ENCODE results near the gene MRPL51. TPM values are rescaled to one million over a fixed set of nuclear protein-coding genes. Genes with fewer than 3 reads are reported as not detected.
A peak's percentile ranks its signal among the peaks of the same experiment; 100 is the strongest.

Gene MRPL51
- total and polyA plus RNA-seq, 5 donors: 180 to 233 (median 196) TPM

DNA sequence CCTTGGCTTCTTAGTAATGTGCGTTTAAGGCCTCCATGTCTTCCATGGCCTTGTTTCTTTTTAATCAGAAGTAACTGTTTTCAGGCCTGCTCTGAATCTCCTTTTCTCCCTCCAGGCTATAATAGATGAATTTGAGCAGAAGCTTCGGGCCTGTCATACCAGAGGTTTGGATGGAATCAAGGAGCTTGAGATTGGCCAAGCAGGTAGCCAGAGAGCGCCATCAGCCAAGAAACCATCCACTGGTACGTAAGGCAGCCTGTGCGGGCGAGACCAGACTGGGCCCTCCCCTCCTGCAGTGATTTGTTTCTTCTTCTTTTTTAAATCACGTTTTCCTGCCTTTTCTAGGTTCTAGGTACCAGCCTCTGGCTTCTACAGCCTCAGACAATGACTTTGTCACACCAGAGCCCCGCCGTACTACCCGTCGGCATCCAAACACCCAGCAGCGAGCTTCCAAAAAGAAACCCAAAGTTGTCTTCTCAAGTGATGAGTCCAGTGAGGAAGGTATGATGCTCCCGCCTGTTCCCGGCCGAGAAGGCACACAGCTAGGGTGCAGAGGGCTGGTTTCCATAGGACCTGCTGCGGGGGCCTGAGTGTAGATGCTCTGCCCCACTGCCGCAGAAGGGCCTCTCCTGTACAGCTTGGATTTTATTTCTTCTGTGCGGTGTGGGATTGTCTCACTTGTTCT, 37.7 kb upstream of the MRPL51 start:
- no peak overlapping the region for H3K4me3 ChIP-seq (ENCODE audit: low read length)
- H3K27ac ChIP-seq (ENCODE audit: low read length): no peak overlapping the region
- WGBS: 93% methylated on average over 18 of the region's 18 CpGs
- H3K27me3 ChIP-seq (ENCODE audit: control insufficient read depth, insufficient read depth): no peaks in the 10 kb centered on the region
- DNase-seq: no peak
- peaks cover 3% of the 10 kb centered on the region for H3K4me1 ChIP-seq (ENCODE audit: control insufficient read depth, insufficient read depth, low read length)
- no peaks in the 10 kb centered on the region for H3K9me3 ChIP-seq (ENCODE audit: control insufficient read depth, low read length)
- intact Hi-C loops (cut with DNase I): no loop called here
- no peak for ATAC-seq

DNA sequence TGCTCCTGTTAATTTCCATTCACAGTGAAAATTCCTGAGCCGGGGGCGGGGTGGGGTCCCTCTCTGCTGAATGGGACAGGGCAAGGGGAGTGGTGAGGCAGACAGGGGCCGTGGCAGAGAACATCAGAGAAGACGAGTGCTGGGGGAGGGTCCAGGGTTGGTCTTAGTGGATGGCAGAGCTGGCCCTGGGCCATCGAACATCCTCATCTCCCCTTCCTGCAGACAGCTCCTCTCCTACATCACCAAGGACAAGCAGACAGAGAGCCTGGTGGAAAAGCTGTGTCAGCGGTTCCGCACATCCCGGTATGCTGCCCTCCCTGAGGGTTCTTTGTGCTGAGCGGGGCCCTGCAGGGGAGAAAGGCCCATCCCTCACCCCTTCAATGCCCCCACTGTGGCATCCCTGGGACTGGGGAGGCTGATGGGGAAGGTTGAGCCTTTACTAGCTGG, 36.3 kb upstream of the MRPL51 start:
- no peak overlapping the region for H3K27ac ChIP-seq (ENCODE audit: low read length)

GRCh38 chr12:6528539-6529235, 35.6 kb upstream of the MRPL51 start:
- Histone ChIP-seq H3K4me1 (ENCODE audit: control insufficient read depth, insufficient read depth, low read length) (peaks cover 3% of the 10 kb centered on the region), H3K27ac (ENCODE audit: low read length) (no peak overlapping the region), H3K27me3 (ENCODE audit: control insufficient read depth, insufficient read depth) (no peaks in the 10 kb centered on the region), H3K4me3 (ENCODE audit: low read length) (no peak overlapping the region), H3K9me3 (ENCODE audit: control insufficient read depth, low read length) (no peaks in the 10 kb centered on the region)
- peak in 1 of 3 donors; percentile 37 for DNase-seq
- 80% methylated on average over 17 of the region's 17 CpGs for WGBS
- intact Hi-C loops (cut with DNase I): no loop called here
- no peak for ATAC-seq

More for the DNA sequence above, 36.3 kb upstream of the MRPL51 start:
- ATAC-seq: no peak
- H3K4me1 ChIP-seq (ENCODE audit: control insufficient read depth, insufficient read depth, low read length): peaks cover 3% of the 10 kb centered on the region
- no peaks in the 10 kb centered on the region for H3K27me3 ChIP-seq (ENCODE audit: control insufficient read depth, insufficient read depth)
- 75% methylated on average over 9 of the region's 9 CpGs for WGBS
- no peaks in the 10 kb centered on the region for H3K9me3 ChIP-seq (ENCODE audit: control insufficient read depth, low read length)
- DNase-seq: peak in 1 of 3 donors; percentile 36
- no peak overlapping the region for H3K4me3 ChIP-seq (ENCODE audit: low read length)
- intact Hi-C loops (cut with DNase I): no loop called here

DNA sequence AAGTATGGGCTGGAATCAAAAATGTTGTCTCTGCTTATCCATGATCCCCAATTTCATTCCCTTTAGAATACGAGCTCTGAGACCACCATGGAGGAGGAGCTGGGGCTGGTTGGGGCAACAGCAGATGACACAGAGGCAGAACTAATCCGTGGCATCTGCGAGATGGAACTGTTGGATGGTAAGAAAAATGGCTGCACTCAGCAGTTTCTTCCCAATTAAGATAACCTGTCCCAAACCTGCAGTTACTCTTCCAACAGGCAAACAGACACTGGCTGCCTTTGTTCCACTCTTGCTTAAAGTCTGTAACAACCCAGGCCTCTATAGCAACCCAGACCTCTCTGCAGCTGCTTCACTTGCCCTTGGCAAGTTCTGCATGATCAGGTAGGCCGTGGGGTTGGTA, 34.6 kb upstream of the MRPL51 start:
- 91% methylated on average over 4 of the region's 4 CpGs for WGBS
- Histone ChIP-seq H3K9me3 (ENCODE audit: control insufficient read depth, low read length) (no peaks in the 10 kb centered on the region), H3K4me3 (ENCODE audit: low read length) (no peak overlapping the region), H3K4me1 (ENCODE audit: control insufficient read depth, insufficient read depth, low read length) (peaks cover 3% of the 10 kb centered on the region), H3K27me3 (ENCODE audit: control insufficient read depth, insufficient read depth) (no peaks in the 10 kb centered on the region), H3K27ac (ENCODE audit: low read length) (no peak overlapping the region)
- ATAC-seq: no peak
- DNase-seq: no peak
- intact Hi-C loops (cut with DNase I): no loop called here

DNA sequence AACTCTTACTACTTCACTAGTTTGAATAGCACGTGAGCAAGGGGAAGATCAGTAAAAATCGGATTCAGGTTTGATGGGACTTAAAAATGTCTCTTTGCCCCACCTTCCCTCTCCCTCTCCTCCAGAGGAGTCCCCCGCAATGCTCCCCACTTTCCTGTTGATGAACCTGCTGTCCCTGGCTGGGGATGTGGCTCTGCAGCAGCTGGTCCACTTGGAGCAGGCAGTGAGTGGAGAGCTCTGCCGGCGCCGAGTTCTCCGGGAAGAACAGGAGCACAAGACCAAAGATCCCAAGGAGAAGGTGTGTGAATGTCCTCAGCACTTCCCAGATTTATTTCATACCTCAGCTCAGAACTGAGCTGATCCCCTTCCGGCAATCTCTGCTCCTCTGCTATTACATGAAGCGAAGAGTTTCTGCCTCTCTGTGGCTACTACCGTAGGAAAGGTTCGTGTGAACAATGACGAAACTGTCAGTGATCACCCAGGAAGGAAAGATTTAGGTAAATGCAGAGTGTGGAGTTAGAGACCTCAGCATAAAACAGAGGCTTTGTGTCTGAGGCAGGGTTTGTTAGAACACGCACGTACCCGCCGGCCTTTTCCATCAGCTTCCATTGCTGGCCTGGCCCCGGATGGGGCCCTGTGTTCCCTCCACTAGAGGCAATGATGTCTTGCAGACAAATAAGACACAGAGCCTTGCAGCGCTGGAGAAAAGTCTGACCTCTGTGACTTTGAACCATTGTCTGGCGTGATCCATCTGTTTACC, 33.9 kb upstream of the MRPL51 start:
- Histone ChIP-seq H3K9me3 (ENCODE audit: control insufficient read depth, low read length) (no peaks in the 10 kb centered on the region), H3K27me3 (ENCODE audit: control insufficient read depth, insufficient read depth) (no peaks in the 10 kb centered on the region), H3K4me1 (ENCODE audit: control insufficient read depth, insufficient read depth, low read length) (no peaks in the 10 kb centered on the region), H3K27ac (ENCODE audit: low read length) (no peak overlapping the region), H3K4me3 (ENCODE audit: low read length) (no peak overlapping the region)
- no peak for ATAC-seq
- WGBS: 91% methylated on average over 19 of the region's 19 CpGs
- no peak for DNase-seq
- intact Hi-C loops (cut with DNase I): no loop called here

- H3K27ac ChIP-seq (ENCODE audit: low read length): no peak overlapping the region
- DNase-seq (no peak), ATAC-seq (no peak)
- H3K9me3 ChIP-seq (ENCODE audit: control insufficient read depth, low read length): no peaks in the 10 kb centered on the region
- 91% methylated on average over 7 of the region's 7 CpGs for WGBS
- H3K4me1 ChIP-seq (ENCODE audit: control insufficient read depth, insufficient read depth, low read length): no peaks in the 10 kb centered on the region
- no peaks in the 10 kb centered on the region for H3K27me3 ChIP-seq (ENCODE audit: control insufficient read depth, insufficient read depth)
- intact Hi-C loops (cut with DNase I): no loop called here
- no peak overlapping the region for H3K4me3 ChIP-seq (ENCODE audit: low read length)
Observed at GRCh38 chr12:6526201-6526600, 33.1 kb upstream of the MRPL51 start.

GRCh38 chr12:6524648-6525047, 31.6 kb upstream of the MRPL51 start:
- Histone ChIP-seq H3K27ac (ENCODE audit: low read length) (no peak overlapping the region), H3K9me3 (ENCODE audit: control insufficient read depth, low read length) (no peaks in the 10 kb centered on the region), H3K4me3 (ENCODE audit: low read length) (no peak overlapping the region), H3K27me3 (ENCODE audit: control insufficient read depth, insufficient read depth) (no peaks in the 10 kb centered on the region), H3K4me1 (ENCODE audit: control insufficient read depth, insufficient read depth, low read length) (no peaks in the 10 kb centered on the region)
- intact Hi-C loops (cut with DNase I): no loop called here
- 96% methylated on average over 5 of the region's 5 CpGs for WGBS
- DNase-seq (no peak), ATAC-seq (no peak)

DNA sequence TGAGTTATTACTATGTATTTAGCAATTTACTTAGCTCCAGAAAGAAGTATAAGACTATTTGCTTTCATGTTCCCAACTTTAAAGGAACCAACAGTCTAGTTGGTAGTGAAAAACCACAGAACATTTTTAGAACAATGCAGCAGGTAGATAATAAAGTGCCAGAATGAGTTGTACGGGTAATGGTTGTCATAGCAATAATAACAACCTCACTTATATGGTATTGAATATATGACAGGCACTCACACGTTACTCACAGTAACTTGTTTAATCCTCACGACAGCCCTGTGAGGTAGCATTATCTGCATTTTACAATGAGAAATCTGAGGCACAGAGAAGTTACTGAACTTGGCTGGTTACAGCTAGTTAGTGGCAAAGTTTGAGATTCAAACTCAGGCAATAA, 30.6 kb upstream of the MRPL51 start:
- intact Hi-C loops (cut with DNase I): no loop called here
- H3K4me3 ChIP-seq (ENCODE audit: low read length): no peak overlapping the region
- WGBS: 87% methylated on average over 3 of the region's 3 CpGs
- ATAC-seq (no peak), DNase-seq (no peak)
- H3K9me3 ChIP-seq (ENCODE audit: control insufficient read depth, low read length): no peaks in the 10 kb centered on the region
- H3K27ac ChIP-seq (ENCODE audit: low read length): no peak overlapping the region
- H3K4me1 ChIP-seq (ENCODE audit: control insufficient read depth, insufficient read depth, low read length): no peaks in the 10 kb centered on the region
- no peaks in the 10 kb centered on the region for H3K27me3 ChIP-seq (ENCODE audit: control insufficient read depth, insufficient read depth)

GRCh38 chr12:6522193-6522592, 29.1 kb upstream of the MRPL51 start:
- 87% methylated on average over 10 of the region's 10 CpGs for WGBS

GRCh38 chr12:6520186-6520585, 27.1 kb upstream of the MRPL51 start:
- 87% methylated on average over 3 of the region's 3 CpGs for WGBS
- H3K4me1 ChIP-seq (ENCODE audit: control insufficient read depth, insufficient read depth, low read length): no peaks in the 10 kb centered on the region
- DNase-seq (no peak), ATAC-seq (no peak)
- no peak overlapping the region for H3K4me3 ChIP-seq (ENCODE audit: low read length)
- H3K9me3 ChIP-seq (ENCODE audit: control insufficient read depth, low read length): no peaks in the 10 kb centered on the region
- no peaks in the 10 kb centered on the region for H3K27me3 ChIP-seq (ENCODE audit: control insufficient read depth, insufficient read depth)
- no peak overlapping the region for H3K27ac ChIP-seq (ENCODE audit: low read length)
- intact Hi-C loops (cut with DNase I): no loop called here

More at GRCh38 chr12:6522193-6522592, 29.1 kb upstream of the MRPL51 start:
- H3K4me3 ChIP-seq (ENCODE audit: low read length): no peak overlapping the region
- no peak overlapping the region for H3K27ac ChIP-seq (ENCODE audit: low read length)
- DNase-seq (no peak), ATAC-seq (no peak)
- no peaks in the 10 kb centered on the region for H3K27me3 ChIP-seq (ENCODE audit: control insufficient read depth, insufficient read depth)
- H3K9me3 ChIP-seq (ENCODE audit: control insufficient read depth, low read length): no peaks in the 10 kb centered on the region
- no peaks in the 10 kb centered on the region for H3K4me1 ChIP-seq (ENCODE audit: control insufficient read depth, insufficient read depth, low read length)
- intact Hi-C loops (cut with DNase I): no loop called here

DNA sequence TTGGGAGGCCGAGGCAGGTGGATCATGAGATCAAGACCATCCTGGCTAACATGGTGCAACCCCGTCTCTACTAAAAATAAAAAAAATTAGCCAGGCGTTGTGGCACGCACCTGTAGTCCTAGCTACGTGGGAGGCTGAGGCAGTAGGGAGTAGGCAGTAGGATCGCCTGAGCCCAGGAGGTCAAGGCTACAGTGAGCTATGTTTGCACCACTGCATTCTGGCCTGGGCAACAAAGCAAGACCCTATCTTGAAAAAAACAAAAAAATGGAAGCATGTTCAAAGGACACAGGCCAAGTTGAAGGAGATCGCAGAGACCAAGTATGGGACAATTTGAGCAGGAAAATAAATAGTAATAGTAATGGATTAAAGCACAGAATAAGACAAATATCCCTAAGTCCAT, 15.0 kb upstream of the MRPL51 start:
- DNase-seq (no peak), ATAC-seq (no peak)
- H3K4me1 ChIP-seq (ENCODE audit: control insufficient read depth, insufficient read depth, low read length): no peaks in the 10 kb centered on the region
- 89% methylated on average over 7 of the region's 7 CpGs for WGBS
- H3K9me3 ChIP-seq (ENCODE audit: control insufficient read depth, low read length): no peaks in the 10 kb centered on the region
- H3K4me3 ChIP-seq (ENCODE audit: low read length): no peak overlapping the region
- intact Hi-C loops (cut with DNase I): no loop called here
- no peak overlapping the region for H3K27ac ChIP-seq (ENCODE audit: low read length)
- no peaks in the 10 kb centered on the region for H3K27me3 ChIP-seq (ENCODE audit: control insufficient read depth, insufficient read depth)
